Stomach (tissue), 4 donors: ENCODE data around the gene THOC2.
"Not testable (repeated sequence)": the region's sequence is repeated elsewhere in the genome, so short reads cannot be mapped to it uniquely, and the experiment has no call there.

Experiments used
- CTCF ChIP-seq, 7 experiments: fragments of 450-650 bp in 4 of 7; fragments of 200-600 bp in 3 of 7; sonication (generic) in 3 of 7; IDR thresholded peaks; one replicate each; pipeline ENCODE4 v1.5.1; 2016 to 2019; ENCODE audit warnings: antibody characterized with exemption in 7 of 7, control low read depth in 2 of 7, mild to moderate bottlenecking in 1 of 7
- EP300 ChIP-seq: sonication (generic); formaldehyde crosslinking; IDR thresholded peaks from one replicate; pipeline ENCODE4 v1.6.1; 2017; ENCODE audit warnings: antibody characterized with exemption
- POLR2A ChIP-seq, 4 donors: fragments of 450-650 bp; IDR thresholded peaks; one replicate each; pipeline ENCODE4 v1.6.1; 2016; ENCODE audit warnings: antibody characterized with exemption in 4 of 4, control low read depth in 2 of 4, mild to moderate bottlenecking in 1 of 4, moderate library complexity in 1 of 4

- TF ChIP-seq EP300; POLR2A (IDR thresholded peaks at IDR 0.05); CTCF (IDR thresholded peaks at IDR 0.05): not testable (repeated sequence)
These were observed 76.3 kb downstream of the THOC2 start for GRCh38 chrX:123656507-123656906.
